H1 (cell line): ENCODE data around the gene SMYD3. TPM values are rescaled to one million over a fixed set of nuclear protein-coding genes. Genes with fewer than 3 reads are reported as not detected.

Experiments
- ATF2 ChIP-seq: IDR thresholded peaks from 2 replicates; pipeline ENCODE4 v1.6.1; 2012; ENCODE audit warnings: low read length, inconsistent platforms
- CHD1 ChIP-seq: IDR thresholded peaks from 2 replicates; pipeline ENCODE4 v1.6.1; 2012; ENCODE audit warnings: low read depth, low read length, improper control_type of control experiment
- KDM4A ChIP-seq: IDR thresholded peaks from one replicate; pipeline ENCODE4 v1.7.1; 2012; ENCODE audit warnings: low read depth, mild to moderate bottlenecking, moderate library complexity, low read length, inconsistent platforms; ENCODE audit not compliant: severe bottlenecking
- RBBP5 ChIP-seq: IDR thresholded peaks from 2 replicates; pipeline ENCODE4 v1.7.1; 2012; ENCODE audit warnings: low read depth, mild to moderate bottlenecking, inconsistent platforms, low read length, moderate library complexity, borderline replicate concordance
- SIN3A ChIP-seq, 2 experiments: IDR thresholded peaks in 1 of 2; conservative IDR thresholded peaks in 1 of 2; 2 replicates each; pipeline ENCODE4 v1.6.1; 2011 to 2012; ENCODE audit warnings: low read length in 2 of 2, improper control_type of control experiment in 1 of 2, low read depth in 1 of 2, mild to moderate bottlenecking in 1 of 2
- SIRT6 ChIP-seq: IDR thresholded peaks from one replicate; pipeline ENCODE4 v1.7.1; 2012; ENCODE audit warnings: low read length, inconsistent platforms
- SIX5 ChIP-seq: IDR thresholded peaks from 2 replicates; pipeline ENCODE4 v1.6.1; 2011; ENCODE audit warnings: mild to moderate bottlenecking, low read depth, low read length
- polyA plus RNA-seq, 7 experiments: library from polyadenylated mRNA; depleted of rRNA in 3 of 7; stranded (reverse) in 5 of 7; unstranded in 2 of 7; fragments of >200 nt in 5 of 7; fragments of 200-250 nt in 2 of 7; gene quantifications; 1 replicate in 5 of 7; 2 replicates in 1 of 7; 4 replicates in 1 of 7; pipeline versions ENCODE4 v1.2.1 to v1.2.3, GENCODE V29; 2011 to 2013; ENCODE audit warnings: missing spikeins in 2 of 7, mixed read lengths in 2 of 7
- total RNA-seq: library from RNA; stranded (reverse); fragmentation: NEBNext Ultra II Directional; extraction: Animal tissue kit (Norgen Biotek cat#: 25700); gene quantifications from 2 replicates; pipeline ENCODE4 v1.2.1, GENCODE V29; 2021

Gene SMYD3
- total and polyA plus RNA-seq, 2 of the 8 experiments (the other 6 are each of a cell fraction or from before 2014, with no cell fraction given): 17.3 to 25.4 TPM

- TF ChIP-seq ATF2: no peak
- TF ChIP-seq SIN3A (conservative IDR thresholded peaks at IDR 0.05 in 1 of 2, IDR thresholded peaks at IDR 0.05 in 1 of 2; ENCODE audit: low read depth in 1 of 2, low read length in 2 of 2): no peak
- TF ChIP-seq CHD1: no peak
- TF ChIP-seq SIRT6: no peak
- no peak for TF ChIP-seq RBBP5
- no peak for TF ChIP-seq KDM4A
- TF ChIP-seq SIX5: no peak
- TF ChIP-seq, all 59 proteins: peak for 0
Observed at GRCh38 chr1:246390855-246391254, 116.2 kb downstream of the SMYD3 start (continued).
